Panc1 (cell line): ENCODE measurements around the gene SDK2. TPM values are rescaled to one million over a fixed set of nuclear protein-coding genes. Genes with fewer than 3 reads are reported as not detected.

ENCODE experiments used
- ATAC-seq: fragments of 200-7000 bp; cut with Tn5 transposase; 2 replicates; pipeline ENCODE4 v1.9.1; 2020; ENCODE audit warnings: mild to moderate bottlenecking, moderate library complexity
- BruUV-seq: library from RNA; stranded (reverse); fragments of 400-500 nt; replicated peaks from 2 replicates; lab custom pipeline; 2021; lab: Mats Ljungman, UMichigan
- CTCF ChIA-PET: fragments of 300-600 bp; sonication (Branson Sonifier 250); formaldehyde crosslinking; loops from one replicate; lab custom pipeline; 2022; ENCODE audit warnings: antibody characterized with exemption; lab: Charles Lee
- POLR2A ChIA-PET: fragments of 300-600 bp; sonication (Branson Sonifier 250); formaldehyde crosslinking; loops from one replicate; lab custom pipeline; 2022; ENCODE audit warnings: antibody characterized with exemption; lab: Charles Lee
- DNase-seq: peaks from one replicate; pipeline ENCODE4 v3.0.0-alpha.2; 2010; ENCODE audit warnings: low read depth, low spot score
- H3K27ac ChIP-seq: 2 replicates; pipeline ENCODE4 v1.5.1; 2011; ENCODE audit warnings: mild to moderate bottlenecking, low read length, inconsistent platforms
- H3K27me3 ChIP-seq: fragments of 200-500 bp; sonication (Bioruptor generic); 2 replicates; pipeline ENCODE4 v1.6.0; 2014; ENCODE audit warnings: low read length, inconsistent platforms; ENCODE audit not compliant: control insufficient read depth, insufficient read depth
- H3K36me3 ChIP-seq: fragments of 200-500 bp; sonication (Bioruptor generic); 2 replicates; pipeline ENCODE4 v1.5.1; 2014; ENCODE audit warnings: inconsistent platforms, mild to moderate bottlenecking, low read length, moderate library complexity; ENCODE audit not compliant: control insufficient read depth, insufficient read depth
- H3K4me1 ChIP-seq: 2 replicates; pipeline ENCODE4 v1.5.1; 2011; ENCODE audit warnings: inconsistent platforms, mild to moderate bottlenecking, low read length, moderate library complexity; ENCODE audit not compliant: control insufficient read depth, insufficient read depth
- H3K4me3 ChIP-seq, 2 experiments: 2 replicates each; pipeline ENCODE4 v1.5.1; 2011 to 2012; ENCODE audit warnings: low read depth in 2 of 2, low read length in 2 of 2, mild to moderate bottlenecking in 2 of 2, inconsistent platforms in 1 of 2, moderate library complexity in 1 of 2
- H3K9me3 ChIP-seq: fragments of 200-500 bp; sonication (Bioruptor generic); 2 replicates; pipeline ENCODE4 v1.5.1; 2014; ENCODE audit warnings: low read depth, mild to moderate bottlenecking, inconsistent platforms, low read length, moderate library complexity; ENCODE audit not compliant: control insufficient read depth, insufficient read depth
- CTCF ChIP-seq: fragments of 450-650 bp; IDR thresholded peaks from 2 replicates; pipeline ENCODE4 v1.5.1; 2017; ENCODE audit warnings: mild to moderate bottlenecking
- POLR2AphosphoS5 ChIP-seq: IDR thresholded peaks from 2 replicates; pipeline ENCODE4 v1.6.1; 2012; ENCODE audit warnings: mild to moderate bottlenecking, low read depth, low read length, moderate library complexity
- REST ChIP-seq, 2 experiments: IDR thresholded peaks; 2 replicates each; pipeline ENCODE4 v1.6.1; 2011 to 2012; ENCODE audit warnings: low read depth in 2 of 2, control low read depth in 1 of 2, low read length in 1 of 2, mild to moderate bottlenecking in 1 of 2, moderate library complexity in 1 of 2; ENCODE audit not compliant: insufficient read depth in 1 of 2
- SIN3A ChIP-seq: IDR thresholded peaks from 2 replicates; pipeline ENCODE4 v1.6.1; 2012; ENCODE audit warnings: low read depth, mild to moderate bottlenecking, low read length, moderate library complexity, borderline replicate concordance; ENCODE audit not compliant: insufficient read depth
- TCF7L2 ChIP-seq: IDR thresholded peaks from 2 replicates; pipeline ENCODE4 v1.6.1; 2011; ENCODE audit warnings: mild to moderate bottlenecking, low read depth, low read length, inconsistent platforms
- in situ Hi-C: cut with HindIII; loops from 2 replicates; pipeline ENCODE4 v1.10.0; 2016; ENCODE audit warnings: low sequenced_read_pairs, low pct_unique_long_range_greater_than_20kb
- intact Hi-C: fragments of 100-400 bp; cut with micrococcal nuclease; formaldehyde crosslinking; loops from one replicate; pipeline ENCODE4 v1.10.0; 2022; ENCODE audit not compliant: unreplicated experiment
- total RNA-seq: library from RNA; stranded (reverse); gene quantifications from one replicate; pipeline ENCODE4 v1.2.1, GENCODE V29; 2021; ENCODE audit not compliant: unreplicated experiment

SDK2 gene
- total RNA-seq, 1 experiment from 2014 or later = 0.41 TPM

- no peaks in the 10 kb centered on the region for H3K27me3 ChIP-seq
- H3K4me3 ChIP-seq = no peak overlapping the region
- BruUV-seq = no TSS peak
- ATAC-seq (no peak), DNase-seq (no peak)
- intact Hi-C loops = no loop called here
- in situ Hi-C loops = loop anchor here (10.0 kb wide), 1 partner anchor 310 kb away; no protein-coding TSS in a partner anchor
- CTCF ChIA-PET = no interaction called here
- TF ChIP-seq TCF7L2 = no peak
- no peak for TF ChIP-seq REST (IDR thresholded peaks at IDR 0.05; ENCODE audit: insufficient read depth in 1 of 2, low read depth in 2 of 2, low read length in 1 of 2)
- no peak for TF ChIP-seq SIN3A
- TF ChIP-seq CTCF = no peak
- TF ChIP-seq POLR2AphosphoS5 = no peak
- no peak overlapping the region for H3K27ac ChIP-seq
- H3K9me3 ChIP-seq = no peaks in the 10 kb centered on the region
- POLR2A ChIA-PET = interaction anchor here (0.5 kb wide), 1 partner anchor 553 kb away, joined by 3 read pairs; no protein-coding TSS in a partner anchor
- H3K4me1 ChIP-seq = peaks cover 36% of the 10 kb centered on the region
- H3K36me3 ChIP-seq = no peaks in the 10 kb centered on the region
Measured at GRCh38 chr17:73284906-73285602, 359.2 kb downstream of the SDK2 start.
